UCSD-AML1 (cell line): ENCODE data around the gene MRPL41.
"Not testable (repeated sequence)": the region's sequence is repeated elsewhere in the genome, so short reads cannot be mapped to it uniquely, and the experiment has no call there.

Experiments used
- DNase-seq: peaks from one replicate; lab custom pipeline; 2025; ENCODE audit not compliant: unreplicated experiment; lab: John Stamatoyannopoulos, UW

MRPL41 gene

GRCh38 chr9:137551264-137552021 is at the start of gene MRPL41:
Gene MRPL41 (plus strand): TSS chr9:137551879. CDS start chr9:137552082, 203 bp downstream.
- peak; percentile 90 for DNase-seq

GRCh38 chr9:137502008-137502911 is 49.4 kb upstream of the MRPL41 start:
- no peak for DNase-seq

- DNase-seq = no peak
These were observed 47.3 kb upstream of the MRPL41 start for GRCh38 chr9:137504432-137504777.

- no peak for DNase-seq
These were observed 46.1 kb upstream of the MRPL41 start for GRCh38 chr9:137505421-137506140.

- DNase-seq = no peak
These were observed 45.4 kb upstream of the MRPL41 start for GRCh38 chr9:137506274-137506673.

- DNase-seq = no peak
These were observed 44.9 kb upstream of the MRPL41 start for GRCh38 chr9:137506702-137507171.

GRCh38 chr9:137509198-137509597 is 42.5 kb upstream of the MRPL41 start:
- DNase-seq = no peak

GRCh38 chr9:137511126-137511525 is 40.6 kb upstream of the MRPL41 start:
- not testable (repeated sequence) for DNase-seq

- DNase-seq = no peak
These were observed 39.8 kb upstream of the MRPL41 start for GRCh38 chr9:137511758-137512463.

- not testable (repeated sequence) for DNase-seq
These were observed 38.5 kb upstream of the MRPL41 start for GRCh38 chr9:137513136-137513535.

GRCh38 chr9:137513801-137514570 is 37.7 kb upstream of the MRPL41 start:
- DNase-seq = not testable (repeated sequence)

GRCh38 chr9:137514691-137515337 is 36.9 kb upstream of the MRPL41 start:
- no peak for DNase-seq

- DNase-seq = no peak
These were observed 36.3 kb upstream of the MRPL41 start for GRCh38 chr9:137515338-137515724.

- DNase-seq = no peak
These were observed 35.3 kb upstream of the MRPL41 start for GRCh38 chr9:137516144-137516917.

- DNase-seq = not testable (repeated sequence)
These were observed 32.8 kb upstream of the MRPL41 start for GRCh38 chr9:137518661-137519459.

- DNase-seq = no peak
These were observed 32.1 kb upstream of the MRPL41 start for GRCh38 chr9:137519553-137519952.

GRCh38 chr9:137520614-137521404 is 30.9 kb upstream of the MRPL41 start:
- DNase-seq = no peak
